GM19438 (cell line): ENCODE data around the gene POLRMT.
"Not testable (repeated sequence)": the region's sequence is repeated elsewhere in the genome, so short reads cannot be mapped to it uniquely, and the experiment has no call there.

Experiments
- ATAC-seq: cut with Tn5 transposase; IDR thresholded peaks from one replicate; pipeline ENCODE4 v1.9.1; 2021; ENCODE audit warnings: low read depth; ENCODE audit not compliant: unreplicated experiment

POLRMT gene

DNA sequence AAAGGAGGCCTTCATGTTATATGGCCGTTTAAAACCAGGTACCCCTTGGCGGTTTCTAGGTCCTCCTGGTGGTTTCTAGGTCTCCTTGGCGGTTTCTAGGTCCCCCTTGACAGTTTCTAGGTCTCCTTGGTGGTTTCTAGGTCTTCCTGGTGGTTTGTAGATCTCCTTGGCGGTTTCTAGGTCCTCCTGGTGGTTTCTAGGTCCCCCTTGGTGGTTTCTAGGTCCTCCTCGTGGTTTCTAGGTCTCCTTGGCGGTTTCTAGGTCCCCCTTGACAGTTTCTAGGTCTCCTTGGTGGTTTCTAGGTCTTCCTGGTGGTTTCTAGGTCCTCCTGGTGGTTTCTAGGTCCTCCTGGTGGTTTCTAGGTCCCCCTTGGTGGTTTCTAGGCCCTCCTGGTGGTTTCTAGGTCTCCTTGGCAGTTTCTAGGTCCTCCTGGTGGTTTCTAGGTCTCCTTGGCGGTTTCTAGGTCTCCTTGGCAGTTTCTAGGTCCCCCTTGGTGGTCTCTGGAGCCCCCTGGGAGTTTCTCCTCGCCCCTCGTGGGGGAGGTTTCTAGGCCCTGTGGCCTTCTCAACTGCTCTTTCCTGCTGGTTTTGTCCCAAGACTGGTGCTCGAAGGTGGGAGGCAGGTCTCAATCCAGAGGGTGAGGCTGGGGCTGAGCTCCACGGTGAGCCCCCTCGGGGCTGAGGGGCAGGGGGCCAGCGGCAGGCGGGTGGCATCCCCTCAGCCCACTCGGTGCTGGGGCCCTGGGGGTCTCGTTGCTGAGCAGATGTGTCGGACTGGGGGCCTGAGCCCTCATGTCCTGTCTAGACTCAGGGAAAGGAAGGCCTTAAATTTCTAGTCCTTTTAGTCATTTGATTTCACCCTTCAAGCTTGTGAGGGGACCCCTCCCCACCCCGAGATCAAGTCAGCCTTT lies 35.7 kb downstream of the POLRMT start:
- no peak for ATAC-seq

DNA sequence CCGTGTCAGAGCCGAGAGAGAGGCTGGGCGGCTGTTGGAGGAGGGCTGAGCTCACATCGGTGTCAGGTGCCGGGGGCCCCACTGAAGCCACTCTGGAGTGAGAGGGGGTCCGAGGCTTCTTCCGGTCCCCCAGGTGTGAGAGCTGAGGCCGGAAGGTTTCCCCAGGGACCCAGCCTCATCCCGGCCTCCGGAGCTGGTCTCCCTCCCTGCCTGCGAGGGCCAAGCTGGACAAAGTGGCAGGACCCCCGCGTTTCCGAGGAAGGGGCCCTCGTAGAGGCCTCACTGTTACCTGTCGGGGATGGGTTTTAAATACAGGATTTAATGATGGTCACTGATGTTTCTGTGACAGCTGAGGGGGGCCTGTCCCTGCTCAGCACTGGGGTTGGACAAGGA lies 37.1 kb downstream of the POLRMT start:
- ATAC-seq: no peak

- no peak for ATAC-seq
Observed at GRCh38 chr19:595326-596262, 37.7 kb downstream of the POLRMT start.

- no peak for ATAC-seq
Observed at GRCh38 chr19:594265-594870, 39.0 kb downstream of the POLRMT start.

DNA sequence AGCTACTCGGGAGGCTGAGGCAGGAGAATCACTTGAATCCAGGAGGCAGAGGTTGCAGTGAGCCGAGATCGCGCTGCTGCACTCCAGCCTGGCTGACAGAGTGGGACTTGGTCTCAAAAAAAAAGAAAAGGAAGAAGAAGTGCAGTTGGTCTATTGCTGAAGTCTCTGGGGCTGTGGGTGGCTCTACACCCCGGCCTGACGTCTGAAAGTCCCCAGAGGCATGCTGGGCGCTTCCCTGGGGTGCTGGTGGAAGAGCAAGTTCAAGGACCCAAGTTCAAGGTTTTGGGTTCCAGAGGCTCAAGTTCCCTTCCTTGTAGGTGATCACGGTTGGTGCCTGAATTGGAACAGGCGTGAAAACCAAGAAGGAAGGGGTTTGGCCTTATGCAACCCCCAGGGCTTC lies 39.8 kb downstream of the POLRMT start:
- no peak for ATAC-seq

DNA sequence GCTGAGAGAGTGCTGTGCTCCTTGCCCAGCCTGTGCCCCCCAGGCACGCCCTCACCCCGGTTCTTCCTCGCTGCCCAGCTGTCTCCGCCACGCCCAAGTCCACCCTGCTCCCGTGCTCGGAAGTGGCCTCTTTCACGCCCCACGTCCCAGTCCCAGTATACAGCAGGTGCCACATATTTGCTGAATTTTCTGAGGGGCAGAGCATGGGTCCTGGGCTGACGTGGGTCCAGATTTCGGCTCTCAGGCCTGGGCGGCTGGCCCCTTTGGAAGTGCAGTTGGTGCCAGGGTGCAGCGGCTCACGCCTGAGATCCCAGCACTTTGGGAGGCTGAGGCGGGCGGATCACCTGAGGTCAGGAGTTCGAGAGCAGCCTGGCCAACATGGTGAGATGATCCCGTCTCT lies 40.3 kb downstream of the POLRMT start:
- ATAC-seq: no peak

GRCh38 chr19:592101-592500 lies 41.2 kb downstream of the POLRMT start:
- no peak for ATAC-seq

- no peak for ATAC-seq
Observed at GRCh38 chr19:591099-591958, 42.0 kb downstream of the POLRMT start.

GRCh38 chr19:590750-591098 lies 42.6 kb downstream of the POLRMT start:
- no peak for ATAC-seq

GRCh38 chr19:590396-590745 lies 43.0 kb downstream of the POLRMT start:
- no peak for ATAC-seq

DNA sequence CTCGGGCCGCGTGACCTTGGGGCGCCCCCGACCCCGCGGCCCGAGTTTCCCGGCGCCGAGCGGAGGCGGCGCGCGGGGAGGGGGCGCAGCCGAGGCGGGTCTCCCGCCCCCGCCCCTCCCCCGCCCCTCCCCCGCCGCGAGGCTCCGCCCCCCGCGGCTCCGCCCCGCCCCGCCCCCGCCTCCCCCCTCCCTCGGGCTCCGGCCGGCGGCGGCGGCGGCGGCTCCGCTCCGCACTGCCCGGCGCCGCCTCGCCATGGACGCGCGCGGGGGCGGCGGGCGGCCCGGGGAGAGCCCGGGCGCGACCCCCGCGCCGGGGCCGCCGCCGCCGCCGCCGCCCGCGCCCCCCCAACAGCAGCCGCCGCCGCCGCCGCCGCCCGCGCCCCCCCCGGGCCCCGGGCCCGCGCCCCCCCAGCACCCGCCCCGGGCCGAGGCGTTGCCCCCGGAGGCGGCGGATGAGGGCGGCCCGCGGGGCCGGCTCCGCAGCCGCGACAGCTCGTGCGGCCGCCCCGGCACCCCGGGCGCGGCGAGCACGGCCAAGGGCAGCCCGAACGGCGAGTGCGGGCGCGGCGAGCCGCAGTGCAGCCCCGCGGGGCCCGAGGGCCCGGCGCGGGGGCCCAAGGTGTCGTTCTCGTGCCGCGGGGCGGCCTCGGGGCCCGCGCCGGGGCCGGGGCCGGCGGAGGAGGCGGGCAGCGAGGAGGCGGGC lies 43.5 kb downstream of the POLRMT start, which contains the start of gene HCN2:
TSS of gene HCN2 (plus strand) at position 189 of the 703 bp plus-strand sequence. CDS start at position 254, 65 bp downstream.
- ATAC-seq: no peak

GRCh38 chr19:588741-589692 lies 44.3 kb downstream of the POLRMT start:
- no peak for ATAC-seq

DNA sequence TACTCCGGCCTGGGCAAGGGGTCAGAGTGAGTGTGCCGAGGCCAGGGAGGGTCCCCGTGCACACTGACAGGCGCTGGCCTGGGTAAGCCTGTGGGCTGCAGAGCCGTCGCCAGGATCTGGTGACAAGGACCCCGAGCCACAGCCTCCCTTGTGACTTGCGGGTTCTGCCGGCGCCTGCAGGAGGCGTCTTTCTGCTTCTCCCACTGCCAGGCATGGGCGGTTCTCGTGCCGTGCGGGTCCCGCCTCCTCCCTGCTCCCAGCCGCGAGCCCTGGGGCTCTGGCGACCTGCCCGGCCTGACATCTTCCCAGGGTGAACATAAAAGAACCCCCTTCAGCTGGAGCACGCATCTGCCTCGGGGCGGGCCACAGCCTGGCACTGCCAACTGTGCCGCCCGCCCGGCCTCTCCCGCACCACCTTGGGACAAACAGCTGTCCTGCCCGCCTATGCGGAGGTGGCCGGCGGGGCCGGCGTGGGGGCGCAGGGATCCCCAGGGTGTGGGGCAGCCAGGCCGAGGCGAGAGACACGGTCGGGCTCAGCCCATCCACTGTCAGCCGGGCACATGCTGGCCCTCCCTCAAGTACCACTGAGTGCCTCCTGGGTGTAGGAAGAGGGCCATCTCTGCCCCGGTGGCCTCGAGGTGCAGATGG lies 45.1 kb downstream of the POLRMT start:
- ATAC-seq: no peak

GRCh38 chr19:585551-586110 lies 47.7 kb downstream of the POLRMT start:
- ATAC-seq: no peak

DNA sequence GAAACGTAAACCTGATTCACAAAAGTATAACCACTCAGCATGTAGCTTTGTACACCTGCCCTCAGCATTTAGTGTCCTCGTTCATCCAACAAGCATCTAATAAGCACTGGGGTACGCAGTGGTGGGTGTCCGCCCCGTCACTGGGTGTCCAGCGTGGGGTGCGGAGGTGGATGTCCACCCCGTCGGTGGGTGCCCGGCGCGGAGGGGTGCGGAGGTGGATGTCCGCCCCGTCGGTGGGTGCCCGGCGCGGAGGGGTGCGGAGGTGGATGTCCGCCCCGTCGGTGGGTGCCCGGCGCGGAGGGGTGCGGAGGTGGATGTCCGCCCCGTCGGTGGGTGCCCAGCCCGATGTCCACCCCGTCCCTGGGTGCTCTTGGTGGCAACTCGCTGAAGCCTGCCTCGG lies 48.2 kb downstream of the POLRMT start:
- ATAC-seq: not testable (repeated sequence)

DNA sequence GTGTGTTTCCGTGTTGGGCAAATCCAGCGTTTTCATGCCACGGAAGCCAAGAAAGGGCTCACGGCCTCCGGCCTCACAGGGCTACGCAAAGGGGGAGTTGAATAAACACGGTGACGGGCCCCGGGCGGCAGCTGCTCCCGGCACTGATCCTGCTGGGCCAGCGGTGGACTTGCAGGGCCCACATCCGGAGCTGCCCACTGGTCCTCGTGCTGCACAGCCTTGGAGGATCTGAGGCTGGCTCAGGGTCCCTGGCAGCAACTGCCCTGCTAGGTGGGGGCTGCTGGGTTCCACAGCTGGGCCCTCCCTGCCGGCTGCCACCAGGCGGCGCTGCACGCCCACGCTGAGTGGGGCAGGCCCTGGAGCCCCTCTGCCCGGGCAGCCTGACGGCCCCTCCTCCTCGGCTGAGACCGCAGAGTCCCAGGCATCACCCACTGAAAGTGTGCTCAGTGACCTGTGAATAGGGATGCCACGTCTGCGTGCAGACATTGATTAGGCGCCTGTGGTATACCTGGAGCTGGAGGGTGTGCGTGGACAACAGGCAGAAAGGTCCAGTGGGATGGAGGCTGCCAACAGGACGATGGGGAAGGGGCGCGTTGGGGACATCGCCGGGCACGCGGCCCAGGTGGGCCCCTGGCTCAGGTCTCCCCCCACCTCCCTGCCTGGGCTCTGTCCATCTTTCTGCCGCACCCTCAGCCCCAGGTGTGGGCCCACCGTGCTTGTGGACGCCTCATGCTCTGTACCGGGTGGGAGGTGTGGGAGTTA lies 48.9 kb downstream of the POLRMT start:
- no peak for ATAC-seq

- no peak for ATAC-seq
Observed at GRCh38 chr19:583968-584239, 49.4 kb downstream of the POLRMT start.
